Activated CD8-positive, alpha-beta memory T cell treated with anti-CD3 and anti-CD28 coated beads, Interleukin-2, amount 10 ng/mL, durations not matched to agents 7 days and 5 days (primary cell): ENCODE data around the gene MEGF6. TPM values are rescaled to one million over a fixed set of nuclear protein-coding genes. Genes with fewer than 3 reads are reported as not detected.

Source experiments
- ATAC-seq: fragments of 150-1000 bp; cut with Tn5 transposase; one replicate; pipeline ENCODE4 v1.10.0; 2021; ENCODE audit warnings: moderate library complexity
- CTCF ChIA-PET: fragments of 350-600 bp; sonication (Branson Sonifier 250); formaldehyde crosslinking; loops from one replicate; lab custom pipeline; 2021; ENCODE audit warnings: antibody characterized with exemption; lab: Charles Lee
- DNase-seq: peaks from one replicate; pipeline ENCODE4 v3.0.0-alpha.2; 2020
- H3K27ac Mint-ChIP-seq: one replicate; pipeline ENCODE4 v1.8.0; 2021; ENCODE audit warnings: mild to moderate bottlenecking, mixed read lengths
- H3K27me3 Mint-ChIP-seq: one replicate; pipeline ENCODE4 v1.8.0; 2021; ENCODE audit warnings: mixed read lengths
- H3K36me3 Mint-ChIP-seq: one replicate; pipeline ENCODE4 v1.8.0; 2021; ENCODE audit warnings: mild to moderate bottlenecking, mixed read lengths
- H3K4me1 Mint-ChIP-seq: one replicate; pipeline ENCODE4 v1.8.0; 2021; ENCODE audit warnings: mixed read lengths
- H3K4me3 Mint-ChIP-seq: one replicate; pipeline ENCODE4 v1.8.0; 2021; ENCODE audit warnings: mild to moderate bottlenecking, moderate library complexity, mixed read lengths
- H3K9me3 Mint-ChIP-seq: one replicate; pipeline ENCODE4 v1.8.0; 2022; ENCODE audit warnings: low read depth, mixed read lengths
- total RNA-seq, 2 experiments: library from RNA; stranded (reverse); gene quantifications; one replicate each; pipeline ENCODE4 v1.2.3, GENCODE V29; 2021

The MEGF6 gene
- total RNA-seq, 2 experiments from 2014 or later: 2.1 to 11.2 TPM

GRCh38 chr1:3550511-3551289 is 60.6 kb downstream of the MEGF6 start:
- H3K27me3 Mint-ChIP-seq: no peaks in the 10 kb centered on the region
- CTCF ChIA-PET: interaction anchor here (1.0 kb wide), 1 partner anchor 98 kb away, joined by 3 read pairs; no protein-coding TSS in a partner anchor
- no peaks in the 10 kb centered on the region for H3K9me3 Mint-ChIP-seq
- DNase-seq (no peak), ATAC-seq (no peak)
- H3K27ac Mint-ChIP-seq: no peak overlapping the region
- no peaks in the 10 kb centered on the region for H3K36me3 Mint-ChIP-seq
- no peak overlapping the region for H3K4me3 Mint-ChIP-seq
- no peaks in the 10 kb centered on the region for H3K4me1 Mint-ChIP-seq

- H3K27me3 Mint-ChIP-seq: no peaks in the 10 kb centered on the region
- H3K4me1 Mint-ChIP-seq: no peaks in the 10 kb centered on the region
- no peak overlapping the region for H3K27ac Mint-ChIP-seq
- ATAC-seq (no peak), DNase-seq (no peak)
- no peaks in the 10 kb centered on the region for H3K36me3 Mint-ChIP-seq
- CTCF ChIA-PET: no interaction called here
- no peak overlapping the region for H3K4me3 Mint-ChIP-seq
- H3K9me3 Mint-ChIP-seq: no peaks in the 10 kb centered on the region
Observed at GRCh38 chr1:3548895-3549294, 62.4 kb downstream of the MEGF6 start.

DNA sequence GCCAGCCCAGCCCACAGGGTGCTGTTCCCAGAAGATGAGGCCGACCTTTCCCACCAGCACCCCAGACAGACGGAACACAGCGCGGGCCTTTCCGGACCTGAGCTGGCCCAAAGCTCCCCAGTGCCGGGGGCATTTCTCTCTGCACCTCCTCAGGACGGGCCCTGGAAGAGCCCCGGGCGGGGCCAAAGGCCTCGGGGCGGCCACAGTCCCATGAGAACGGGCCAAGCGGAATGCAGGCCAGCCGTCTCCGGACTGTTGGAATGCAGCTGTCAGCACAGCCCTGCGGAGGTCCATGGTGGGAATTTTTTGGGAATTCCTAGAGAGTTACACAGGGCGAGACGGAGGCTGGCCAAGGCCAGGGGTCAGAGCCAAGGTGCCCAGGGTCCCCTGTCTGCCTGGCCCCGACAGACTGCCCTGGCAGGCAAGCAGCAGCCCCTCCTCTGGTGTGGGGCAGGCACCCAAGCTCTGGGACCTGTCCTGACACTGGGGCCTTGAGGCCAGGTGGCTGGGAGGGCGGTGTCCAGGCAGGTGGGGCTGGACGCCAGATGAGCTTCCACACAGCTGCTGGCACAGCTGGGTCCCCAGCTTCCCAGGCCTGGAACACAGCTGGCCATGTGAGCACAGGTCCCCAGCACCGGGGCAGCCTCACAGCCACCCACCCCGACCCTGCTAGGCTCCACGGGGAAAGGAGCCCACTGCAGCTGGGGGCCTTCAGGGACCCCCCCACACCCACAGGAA is 63.0 kb downstream of the MEGF6 start:
- CTCF ChIA-PET: no interaction called here
- no peak for ATAC-seq
- H3K9me3 Mint-ChIP-seq: no peaks in the 10 kb centered on the region
- no peaks in the 10 kb centered on the region for H3K4me1 Mint-ChIP-seq
- H3K27me3 Mint-ChIP-seq: no peaks in the 10 kb centered on the region
- no peak for DNase-seq
- no peak overlapping the region for H3K27ac Mint-ChIP-seq
- H3K36me3 Mint-ChIP-seq: no peaks in the 10 kb centered on the region
- no peak overlapping the region for H3K4me3 Mint-ChIP-seq

DNA sequence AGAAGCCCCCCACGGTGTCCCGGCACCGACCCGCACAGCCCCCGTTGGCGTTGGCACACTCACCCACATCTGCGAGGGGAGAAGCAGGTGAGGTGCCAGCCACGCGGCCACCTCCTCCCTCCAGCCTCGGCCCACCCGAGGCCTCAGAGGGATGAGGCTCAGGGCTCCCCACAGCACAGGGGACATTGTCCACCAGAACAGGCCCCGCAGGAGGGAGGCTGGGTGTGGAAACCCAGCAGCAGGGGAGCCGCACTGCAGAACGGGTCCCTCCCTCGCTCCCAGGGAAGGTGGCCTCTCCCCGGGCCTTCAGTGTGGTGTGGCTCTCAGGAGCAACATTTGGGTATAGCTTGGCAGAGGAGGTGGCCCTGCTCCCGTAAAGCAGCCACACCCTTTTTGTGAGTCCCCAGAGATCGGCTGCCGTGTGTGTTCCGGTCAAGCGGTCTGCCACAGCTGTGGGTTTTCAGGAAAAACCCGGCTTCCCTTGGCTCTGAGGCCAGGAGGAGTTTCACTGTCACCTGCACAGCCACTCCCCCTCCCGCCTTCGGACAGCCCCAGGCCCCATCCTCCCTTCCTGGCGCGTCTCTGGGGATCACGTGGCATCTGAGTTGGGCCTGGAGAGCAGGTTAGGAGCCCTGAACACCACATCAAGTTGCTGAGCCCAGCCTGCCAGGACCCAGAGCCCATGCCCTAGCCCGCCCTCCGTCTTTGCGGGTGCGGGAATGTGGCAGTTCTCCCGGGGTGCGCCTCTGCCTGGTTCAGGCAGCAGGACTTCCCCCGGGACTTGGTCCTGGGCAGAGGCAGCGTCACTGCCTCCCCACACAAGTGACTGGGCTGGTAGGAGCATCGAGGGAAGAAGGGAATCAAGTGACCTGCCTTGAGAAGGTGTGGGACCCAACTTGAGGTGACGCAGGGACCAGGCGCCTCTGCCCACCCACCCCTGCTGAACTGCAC is 64.0 kb downstream of the MEGF6 start:
- no peaks in the 10 kb centered on the region for H3K27me3 Mint-ChIP-seq
- no peaks in the 10 kb centered on the region for H3K9me3 Mint-ChIP-seq
- no peaks in the 10 kb centered on the region for H3K36me3 Mint-ChIP-seq
- no peaks in the 10 kb centered on the region for H3K4me1 Mint-ChIP-seq
- H3K27ac Mint-ChIP-seq: no peak overlapping the region
- no peak overlapping the region for H3K4me3 Mint-ChIP-seq
- DNase-seq (no peak), ATAC-seq (no peak)
- CTCF ChIA-PET: no interaction called here

GRCh38 chr1:3546048-3546384 is 65.3 kb downstream of the MEGF6 start:
- Mint-ChIP-seq H3K27me3 (no peaks in the 10 kb centered on the region), H3K4me3 (no peak overlapping the region), H3K27ac (no peak overlapping the region), H3K36me3 (no peaks in the 10 kb centered on the region), H3K4me1 (no peaks in the 10 kb centered on the region), H3K9me3 (no peaks in the 10 kb centered on the region)
- CTCF ChIA-PET: interaction anchor here (0.9 kb wide), 1 partner anchor 55 kb away, joined by 3 read pairs; no protein-coding TSS in a partner anchor
- DNase-seq (no peak), ATAC-seq (no peak)

GRCh38 chr1:3545363-3546047 is 65.8 kb downstream of the MEGF6 start:
- H3K4me1 Mint-ChIP-seq: no peaks in the 10 kb centered on the region
- ATAC-seq: no peak

DNA sequence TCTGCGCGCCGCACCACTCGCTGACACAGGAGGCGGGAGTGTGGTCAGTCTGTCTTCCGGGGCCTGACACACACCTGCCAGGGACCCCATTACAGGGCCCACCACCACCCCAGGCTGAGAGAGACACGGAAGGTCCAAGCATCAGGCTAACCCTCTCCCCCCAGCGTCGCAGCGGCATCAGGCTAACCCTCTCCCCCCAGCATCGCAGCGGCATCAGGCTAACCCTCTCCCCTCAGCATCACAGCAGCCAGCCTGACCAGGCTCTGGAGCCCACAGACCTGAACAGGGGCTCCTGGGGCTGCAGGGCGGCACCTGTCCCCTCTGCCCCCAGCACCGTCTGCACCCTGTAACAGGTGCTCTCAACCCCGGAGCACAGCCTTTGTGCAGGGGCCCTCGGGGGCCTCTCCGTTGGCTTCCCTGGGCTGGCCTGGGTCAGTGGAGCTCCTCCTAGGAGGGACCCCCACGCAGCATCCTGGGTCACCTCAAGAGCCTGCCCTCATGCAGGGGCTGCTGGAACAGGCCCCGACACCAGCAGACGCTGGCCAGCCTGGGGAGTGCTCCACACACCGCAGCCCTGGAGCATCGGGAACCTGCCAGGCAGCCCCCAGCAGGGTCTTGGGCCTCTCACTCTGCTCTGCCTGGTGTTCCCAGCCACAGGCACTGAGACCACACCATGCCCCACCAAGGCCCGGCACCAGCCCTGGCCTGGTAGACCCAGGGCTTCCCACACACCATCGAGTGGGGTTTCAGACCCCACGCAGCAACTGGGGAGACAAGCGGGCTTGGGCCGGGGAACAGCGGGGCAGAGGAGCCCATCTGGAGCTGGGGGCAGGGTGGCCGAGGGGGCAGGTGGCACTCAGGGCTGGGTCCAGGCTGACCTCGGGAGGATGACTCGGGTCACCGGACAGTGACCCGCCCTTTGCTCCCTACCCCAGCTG is 67.0 kb downstream of the MEGF6 start:
- CTCF ChIA-PET: no interaction called here
- H3K4me1 Mint-ChIP-seq: no peaks in the 10 kb centered on the region
- no peak overlapping the region for H3K27ac Mint-ChIP-seq
- DNase-seq (no peak), ATAC-seq (no peak)
- H3K4me3 Mint-ChIP-seq: no peak overlapping the region
- no peaks in the 10 kb centered on the region for H3K27me3 Mint-ChIP-seq
- no peaks in the 10 kb centered on the region for H3K36me3 Mint-ChIP-seq
- no peaks in the 10 kb centered on the region for H3K9me3 Mint-ChIP-seq

More at GRCh38 chr1:3545363-3546047, 65.8 kb downstream of the MEGF6 start:
- no peaks in the 10 kb centered on the region for H3K36me3 Mint-ChIP-seq
- H3K27ac Mint-ChIP-seq: no peak overlapping the region
- no peaks in the 10 kb centered on the region for H3K27me3 Mint-ChIP-seq
- H3K4me3 Mint-ChIP-seq: no peak overlapping the region
- no peaks in the 10 kb centered on the region for H3K9me3 Mint-ChIP-seq
- CTCF ChIA-PET: interaction anchor here (0.9 kb wide), 1 partner anchor 55 kb away, joined by 3 read pairs; no protein-coding TSS in a partner anchor
- DNase-seq: no peak

GRCh38 chr1:3543076-3544039 is 68.0 kb downstream of the MEGF6 start:
- ATAC-seq (no peak), DNase-seq (no peak)
- no peak overlapping the region for H3K4me3 Mint-ChIP-seq
- H3K27me3 Mint-ChIP-seq: no peaks in the 10 kb centered on the region
- H3K36me3 Mint-ChIP-seq: no peaks in the 10 kb centered on the region
- CTCF ChIA-PET: interaction anchor here (1.4 kb wide), 1 partner anchor 76 kb away, joined by 4 read pairs; no protein-coding TSS in a partner anchor
- no peak overlapping the region for H3K27ac Mint-ChIP-seq
- H3K4me1 Mint-ChIP-seq: no peaks in the 10 kb centered on the region
- no peaks in the 10 kb centered on the region for H3K9me3 Mint-ChIP-seq

- Mint-ChIP-seq H3K9me3 (no peaks in the 10 kb centered on the region), H3K27me3 (no peaks in the 10 kb centered on the region), H3K4me1 (no peaks in the 10 kb centered on the region), H3K27ac (no peak overlapping the region), H3K4me3 (no peak overlapping the region), H3K36me3 (no peaks in the 10 kb centered on the region)
- ATAC-seq (no peak), DNase-seq (no peak)
- CTCF ChIA-PET: interaction anchor here (1.4 kb wide), 1 partner anchor 76 kb away, joined by 4 read pairs; no protein-coding TSS in a partner anchor
Observed at GRCh38 chr1:3542676-3543075, 68.6 kb downstream of the MEGF6 start.

DNA sequence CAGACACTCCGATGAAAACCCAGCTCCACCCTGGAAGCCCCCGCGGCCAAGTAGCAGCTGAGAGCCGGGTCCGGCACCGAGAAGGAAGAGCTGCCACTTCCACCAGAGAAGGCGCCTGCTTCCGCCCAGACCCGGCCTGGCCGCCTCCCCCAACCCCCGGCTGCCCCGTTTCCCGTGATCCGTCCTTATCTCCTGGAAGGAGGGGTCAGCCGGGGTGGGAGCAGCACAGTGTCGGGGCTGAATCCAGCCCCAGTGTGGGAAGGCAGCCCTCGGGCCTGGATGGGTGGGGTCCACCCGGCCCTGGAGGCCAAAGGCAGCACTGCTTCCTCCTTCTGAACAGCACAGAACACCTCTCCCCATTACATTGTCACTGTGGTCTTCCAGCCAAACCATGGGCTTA is 69.4 kb downstream of the MEGF6 start:
- Mint-ChIP-seq H3K27me3 (no peaks in the 10 kb centered on the region), H3K9me3 (no peaks in the 10 kb centered on the region), H3K27ac (no peak overlapping the region), H3K36me3 (no peaks in the 10 kb centered on the region), H3K4me3 (no peak overlapping the region), H3K4me1 (no peaks in the 10 kb centered on the region)
- no peak for DNase-seq
- no peak for ATAC-seq
- CTCF ChIA-PET: interaction anchor here (1.4 to 1.5 kb wide), 2 partner anchors 24 to 77 kb away, joined by 3 to 4 read pairs; no protein-coding TSS in a partner anchor

GRCh38 chr1:3541465-3541864 is 69.8 kb downstream of the MEGF6 start:
- no peak overlapping the region for H3K27ac Mint-ChIP-seq
- no peak for ATAC-seq
- CTCF ChIA-PET: interaction anchor here (1.5 kb wide), 1 partner anchor 23 kb away, joined by 3 read pairs; no protein-coding TSS in a partner anchor

More at GRCh38 chr1:3541465-3541864, 69.8 kb downstream of the MEGF6 start:
- Mint-ChIP-seq H3K4me1 (no peaks in the 10 kb centered on the region), H3K36me3 (no peaks in the 10 kb centered on the region), H3K27me3 (no peaks in the 10 kb centered on the region), H3K4me3 (no peak overlapping the region), H3K9me3 (no peaks in the 10 kb centered on the region)
- DNase-seq: no peak
